ENCODE measurements around the gene TUBB1.

TUBB1 gene

GRCh38 chr20:58993332-58994248 lies 25.6 kb upstream of the TUBB1 start:
- Histone ChIP-seq H3K4me3 (ENCODE audit: low read length) (no peak overlapping the region), H3K27me3 (ENCODE audit: control insufficient read depth, insufficient read depth, low read length) (no peaks in the 10 kb centered on the region), H3K9ac (ENCODE audit: low read length) (no peak overlapping the region), H3K27ac (ENCODE audit: low read depth, low read length) (no peak overlapping the region), H3K36me3 (ENCODE audit: control insufficient read depth, insufficient read depth, low read length) (peaks cover 49% of the 10 kb centered on the region), H3K4me1 (ENCODE audit: control insufficient read depth, insufficient read depth, low read length) (no peaks in the 10 kb centered on the region)

GRCh38 chr20:58994390-58995159 lies 24.7 kb upstream of the TUBB1 start:
- Histone ChIP-seq H3K4me1 (ENCODE audit: control insufficient read depth, insufficient read depth, low read length) (no peaks in the 10 kb centered on the region), H3K27me3 (ENCODE audit: control insufficient read depth, insufficient read depth, low read length) (no peaks in the 10 kb centered on the region), H3K4me3 (ENCODE audit: low read length) (no peak overlapping the region), H3K27ac (ENCODE audit: low read depth, low read length) (no peak overlapping the region), H3K9ac (ENCODE audit: low read length) (no peak overlapping the region), H3K36me3 (ENCODE audit: control insufficient read depth, insufficient read depth, low read length) (peaks cover 47% of the 10 kb centered on the region)

- Histone ChIP-seq H3K36me3 (ENCODE audit: control insufficient read depth, insufficient read depth, low read length) (peaks cover 43% of the 10 kb centered on the region), H3K4me3 (ENCODE audit: low read length) (no peak overlapping the region), H3K27me3 (ENCODE audit: control insufficient read depth, insufficient read depth, low read length) (no peaks in the 10 kb centered on the region), H3K4me1 (ENCODE audit: control insufficient read depth, insufficient read depth, low read length) (no peaks in the 10 kb centered on the region), H3K27ac (ENCODE audit: low read depth, low read length) (no peak overlapping the region), H3K9ac (ENCODE audit: low read length) (no peak overlapping the region)
Measured at GRCh38 chr20:58995461-58996225, 23.6 kb upstream of the TUBB1 start.

GRCh38 chr20:58996226-58996611 lies 23.0 kb upstream of the TUBB1 start:
- H3K4me3 ChIP-seq (ENCODE audit: low read length) = no peak overlapping the region
- no peak overlapping the region for H3K27ac ChIP-seq (ENCODE audit: low read depth, low read length)
- H3K27me3 ChIP-seq (ENCODE audit: control insufficient read depth, insufficient read depth, low read length) = no peaks in the 10 kb centered on the region
- H3K4me1 ChIP-seq (ENCODE audit: control insufficient read depth, insufficient read depth, low read length) = no peaks in the 10 kb centered on the region
- H3K9ac ChIP-seq (ENCODE audit: low read length) = no peak overlapping the region
- H3K36me3 ChIP-seq (ENCODE audit: control insufficient read depth, insufficient read depth, low read length) = peaks cover 40% of the 10 kb centered on the region

- no peak overlapping the region for H3K4me3 ChIP-seq (ENCODE audit: low read length)
- no peaks in the 10 kb centered on the region for H3K4me1 ChIP-seq (ENCODE audit: control insufficient read depth, insufficient read depth, low read length)
- H3K27ac ChIP-seq (ENCODE audit: low read depth, low read length) = no peak overlapping the region
- H3K9ac ChIP-seq (ENCODE audit: low read length) = no peak overlapping the region
- peaks cover 35% of the 10 kb centered on the region for H3K36me3 ChIP-seq (ENCODE audit: control insufficient read depth, insufficient read depth, low read length)
- H3K27me3 ChIP-seq (ENCODE audit: control insufficient read depth, insufficient read depth, low read length) = no peaks in the 10 kb centered on the region
Measured at GRCh38 chr20:58997141-58997770, 22.0 kb upstream of the TUBB1 start.

GRCh38 chr20:58998656-58999055 lies 20.6 kb upstream of the TUBB1 start:
- Histone ChIP-seq H3K27me3 (ENCODE audit: control insufficient read depth, insufficient read depth, low read length) (no peaks in the 10 kb centered on the region), H3K36me3 (ENCODE audit: control insufficient read depth, insufficient read depth, low read length) (peaks cover 42% of the 10 kb centered on the region), H3K27ac (ENCODE audit: low read depth, low read length) (no peak overlapping the region), H3K4me3 (ENCODE audit: low read length) (no peak overlapping the region), H3K4me1 (ENCODE audit: control insufficient read depth, insufficient read depth, low read length) (no peaks in the 10 kb centered on the region), H3K9ac (ENCODE audit: low read length) (no peak overlapping the region)

GRCh38 chr20:59000326-59000725 lies 18.9 kb upstream of the TUBB1 start:
- Histone ChIP-seq H3K27me3 (ENCODE audit: control insufficient read depth, insufficient read depth, low read length) (no peaks in the 10 kb centered on the region), H3K9ac (ENCODE audit: low read length) (no peak overlapping the region), H3K4me3 (ENCODE audit: low read length) (no peak overlapping the region), H3K27ac (ENCODE audit: low read depth, low read length) (no peak overlapping the region), H3K4me1 (ENCODE audit: control insufficient read depth, insufficient read depth, low read length) (peaks cover 3% of the 10 kb centered on the region), H3K36me3 (ENCODE audit: control insufficient read depth, insufficient read depth, low read length) (peaks cover 41% of the 10 kb centered on the region)

GRCh38 chr20:59001068-59001448 lies 18.2 kb upstream of the TUBB1 start:
- H3K4me3 ChIP-seq (ENCODE audit: low read length) = no peak overlapping the region
- no peak overlapping the region for H3K9ac ChIP-seq (ENCODE audit: low read length)
- peaks cover 36% of the 10 kb centered on the region for H3K36me3 ChIP-seq (ENCODE audit: control insufficient read depth, insufficient read depth, low read length)
- peaks cover 10% of the 10 kb centered on the region for H3K4me1 ChIP-seq (ENCODE audit: control insufficient read depth, insufficient read depth, low read length)
- no peak overlapping the region for H3K27ac ChIP-seq (ENCODE audit: low read depth, low read length)
- H3K27me3 ChIP-seq (ENCODE audit: control insufficient read depth, insufficient read depth, low read length) = no peaks in the 10 kb centered on the region

- Histone ChIP-seq H3K36me3 (ENCODE audit: control insufficient read depth, insufficient read depth, low read length) (peaks cover 31% of the 10 kb centered on the region), H3K9ac (ENCODE audit: low read length) (no peak overlapping the region), H3K4me1 (ENCODE audit: control insufficient read depth, insufficient read depth, low read length) (peaks cover 12% of the 10 kb centered on the region), H3K27ac (ENCODE audit: low read depth, low read length) (no peak overlapping the region), H3K4me3 (ENCODE audit: low read length) (no peak overlapping the region), H3K27me3 (ENCODE audit: control insufficient read depth, insufficient read depth, low read length) (no peaks in the 10 kb centered on the region)
Measured at GRCh38 chr20:59001449-59002171, 17.6 kb upstream of the TUBB1 start.

GRCh38 chr20:59002388-59002787 lies 16.8 kb upstream of the TUBB1 start:
- H3K36me3 ChIP-seq (ENCODE audit: control insufficient read depth, insufficient read depth, low read length) = peaks cover 27% of the 10 kb centered on the region
- H3K4me1 ChIP-seq (ENCODE audit: control insufficient read depth, insufficient read depth, low read length) = peaks cover 12% of the 10 kb centered on the region
- H3K9ac ChIP-seq (ENCODE audit: low read length) = no peak overlapping the region
- H3K4me3 ChIP-seq (ENCODE audit: low read length) = no peak overlapping the region
- H3K27me3 ChIP-seq (ENCODE audit: control insufficient read depth, insufficient read depth, low read length) = no peaks in the 10 kb centered on the region
- H3K27ac ChIP-seq (ENCODE audit: low read depth, low read length) = no peak overlapping the region

- Histone ChIP-seq H3K27ac (ENCODE audit: low read depth, low read length) (no peak overlapping the region), H3K36me3 (ENCODE audit: control insufficient read depth, insufficient read depth, low read length) (peaks cover 24% of the 10 kb centered on the region), H3K4me3 (ENCODE audit: low read length) (no peak overlapping the region)
Measured at GRCh38 chr20:59002874-59003399, 16.3 kb upstream of the TUBB1 start.

More at GRCh38 chr20:59002874-59003399, 16.3 kb upstream of the TUBB1 start:
- Histone ChIP-seq H3K9ac (ENCODE audit: low read length) (no peak overlapping the region), H3K27me3 (ENCODE audit: control insufficient read depth, insufficient read depth, low read length) (no peaks in the 10 kb centered on the region), H3K4me1 (ENCODE audit: control insufficient read depth, insufficient read depth, low read length) (peaks cover 12% of the 10 kb centered on the region)

Measured in rectal smooth muscle tissue (tissue), 1 donor.